DOHH2 (cell line): ENCODE data around the gene CPED1.

Source experiments
- CTCF ChIP-seq: fragments of 200-600 bp; sonication (generic); IDR thresholded peaks from one replicate; pipeline ENCODE4 v1.5.1; 2014; ENCODE audit warnings: antibody characterized with exemption, mild to moderate bottlenecking, low read depth, low read length; ENCODE audit not compliant: poor library complexity, severe bottlenecking
- EZH2phosphoT487 ChIP-seq: fragments of 200-600 bp; sonication (generic); IDR thresholded peaks from 2 replicates; pipeline ENCODE4 v1.6.1; 2017; ENCODE audit warnings: borderline replicate concordance, mild to moderate bottlenecking, antibody characterized with exemption, low read length, moderate library complexity, mixed read lengths

GRCh38 chr7:120950539-120951308 lies 37.8 kb upstream of the CPED1 start, which contains the start of gene ING3:
- TF ChIP-seq CTCF, result no peak
- TF ChIP-seq EZH2phosphoT487, result no peak
